BE2C (cell line): Measurements from ENCODE around the gene SLC25A21.

Experiments used
- DNase-seq: peaks from one replicate; pipeline ENCODE4 v3.0.0-alpha.2; 2020
- H3K27me3 ChIP-seq: fragments of 250-450 bp; sonication (Bioruptor Pico); 2 replicates; pipeline ENCODE4 v1.5.1; 2020; ENCODE audit warnings: mild to moderate bottlenecking
- H3K36me3 ChIP-seq: fragments of 250-450 bp; sonication (Bioruptor Pico); 2 replicates; pipeline ENCODE4 v1.5.1; 2020; ENCODE audit warnings: mild to moderate bottlenecking
- H3K4me1 ChIP-seq: fragments of 250-450 bp; sonication (Bioruptor Pico); 2 replicates; pipeline ENCODE4 v1.5.1; 2020
- H3K4me3 ChIP-seq: 2 replicates; pipeline ENCODE4 v1.5.1; 2011; ENCODE audit warnings: low read depth, low read length
- H3K9me3 ChIP-seq: fragments of 250-450 bp; sonication (Bioruptor Pico); 2 replicates; pipeline ENCODE4 v1.5.1; 2020
- CTCF ChIP-seq: IDR thresholded peaks from 2 replicates; pipeline ENCODE4 v1.5.1; 2012; ENCODE audit warnings: mild to moderate bottlenecking, low read depth, low read length

Gene SLC25A21

GRCh38 chr14:36654794-36655381 lies 517.5 kb downstream of the SLC25A21 start:
- H3K27me3 ChIP-seq: peaks cover 76% of the 10 kb centered on the region
- H3K9me3 ChIP-seq: no peaks in the 10 kb centered on the region
- TF ChIP-seq CTCF: no peak
- DNase-seq: no peak
- H3K36me3 ChIP-seq: no peaks in the 10 kb centered on the region
- no peak overlapping the region for H3K4me3 ChIP-seq
- H3K4me1 ChIP-seq: no peaks in the 10 kb centered on the region

- Histone ChIP-seq H3K4me1 (no peaks in the 10 kb centered on the region), H3K27me3 (peaks cover 76% of the 10 kb centered on the region), H3K9me3 (no peaks in the 10 kb centered on the region), H3K4me3 (no peak overlapping the region), H3K36me3 (no peaks in the 10 kb centered on the region)
- TF ChIP-seq CTCF: no peak
- DNase-seq: no peak
These were observed 518.2 kb downstream of the SLC25A21 start for GRCh38 chr14:36653962-36654793.

GRCh38 chr14:36653413-36653812 lies 519.0 kb downstream of the SLC25A21 start:
- no peak for TF ChIP-seq CTCF
- no peak for DNase-seq
- Histone ChIP-seq H3K4me1 (no peaks in the 10 kb centered on the region), H3K4me3 (no peak overlapping the region), H3K36me3 (no peaks in the 10 kb centered on the region), H3K27me3 (peaks cover 76% of the 10 kb centered on the region), H3K9me3 (no peaks in the 10 kb centered on the region)

- H3K9me3 ChIP-seq: no peaks in the 10 kb centered on the region
- H3K4me3 ChIP-seq: no peak overlapping the region
- no peak for DNase-seq
- no peaks in the 10 kb centered on the region for H3K4me1 ChIP-seq
- peaks cover 76% of the 10 kb centered on the region for H3K27me3 ChIP-seq
- no peaks in the 10 kb centered on the region for H3K36me3 ChIP-seq
- no peak for TF ChIP-seq CTCF
These were observed 519.7 kb downstream of the SLC25A21 start for GRCh38 chr14:36652542-36653201.

- peaks cover 72% of the 10 kb centered on the region for H3K27me3 ChIP-seq
- H3K36me3 ChIP-seq: no peaks in the 10 kb centered on the region
- no peaks in the 10 kb centered on the region for H3K4me1 ChIP-seq
- no peak for TF ChIP-seq CTCF
- no peak overlapping the region for H3K4me3 ChIP-seq
- H3K9me3 ChIP-seq: no peaks in the 10 kb centered on the region
- DNase-seq: no peak
These were observed 522.3 kb downstream of the SLC25A21 start for GRCh38 chr14:36649872-36650650.
